COR-L47 (cell line): ENCODE results near the gene WASHC3.
"Not testable (repeated sequence)": the region's sequence is repeated elsewhere in the genome, so short reads cannot be mapped to it uniquely, and the experiment has no call there.

ENCODE experiments used
- DNase-seq: peaks from one replicate; lab custom pipeline; 2025; lab: John Stamatoyannopoulos, UW

The WASHC3 gene

GRCh38 chr12:102061560-102062418 is at the start of gene WASHC3:
TSS of gene WASHC3 (minus strand) at chr12:102061991. CDS start at chr12:102061962, 29 bp downstream.
- peak; percentile 90 for DNase-seq

DNA sequence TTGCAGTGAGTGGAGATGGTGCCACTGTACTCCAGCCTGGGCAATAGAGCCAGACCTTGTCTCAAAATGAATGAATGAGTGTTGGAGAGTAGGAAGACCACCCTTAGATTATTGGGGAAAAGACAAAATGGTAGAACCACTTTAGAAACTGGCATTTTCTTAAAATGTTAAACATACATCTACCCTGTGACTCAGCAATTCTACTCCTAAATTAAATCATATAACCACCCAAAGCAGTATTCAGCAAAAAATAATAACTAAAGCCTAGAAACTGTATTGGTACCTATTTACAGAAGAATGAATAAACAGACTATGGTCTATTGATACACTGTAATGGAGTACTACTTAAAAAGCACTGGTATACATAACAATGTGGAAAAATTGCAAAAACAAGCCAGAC is 49.0 kb upstream of the WASHC3 start:
- no peak for DNase-seq

- no peak for DNase-seq
Measured at GRCh38 chr12:102107970-102108369, 46.2 kb upstream of the WASHC3 start.

- DNase-seq: no peak
Measured at GRCh38 chr12:102106905-102107304, 45.1 kb upstream of the WASHC3 start.

GRCh38 chr12:102096855-102097254 is 35.1 kb upstream of the WASHC3 start:
- no peak for DNase-seq

- peak; percentile 16 for DNase-seq
Measured at GRCh38 chr12:102095677-102096263, 34.0 kb upstream of the WASHC3 start.

DNA sequence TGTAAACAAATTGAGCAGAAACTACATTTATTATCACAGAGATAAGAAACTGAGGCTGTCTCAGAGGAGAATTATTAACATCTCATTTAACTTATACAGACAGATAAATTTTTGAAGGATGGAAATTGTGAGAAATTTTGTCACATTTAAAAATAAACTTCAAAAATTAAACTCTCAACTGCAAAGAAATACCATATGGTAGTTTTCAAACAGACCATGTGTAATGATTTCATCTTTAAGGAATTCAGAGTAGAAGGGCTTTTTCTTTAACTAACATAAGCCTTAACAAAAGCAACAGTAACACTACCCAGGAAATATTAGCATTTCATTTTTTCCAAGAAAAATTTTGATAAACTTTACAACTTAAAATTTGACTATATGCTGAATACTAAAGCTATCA is 31.5 kb upstream of the WASHC3 start:
- DNase-seq: no peak

- not testable (repeated sequence) for DNase-seq
Measured at GRCh38 chr12:102089228-102089835, 27.5 kb upstream of the WASHC3 start.

DNA sequence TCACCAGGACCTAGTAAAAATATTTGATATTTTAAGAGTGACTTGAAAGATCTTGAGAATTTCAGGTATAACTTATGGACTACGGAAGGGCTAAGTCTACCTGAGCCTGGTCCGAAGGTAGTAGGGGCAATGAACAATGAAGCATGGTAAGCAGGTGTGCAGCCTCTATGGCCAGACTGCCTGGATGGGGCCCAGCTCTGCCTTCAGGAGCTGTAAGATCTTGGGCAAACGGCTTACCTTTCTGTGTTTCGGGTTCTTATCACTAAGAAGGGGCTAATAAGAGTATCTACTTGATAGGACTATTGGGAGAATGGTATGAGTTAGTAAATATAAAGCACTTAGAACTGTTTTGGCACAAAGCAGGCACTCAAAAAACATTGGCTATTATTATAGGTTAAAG is 19.1 kb upstream of the WASHC3 start:
- no peak for DNase-seq

GRCh38 chr12:102072092-102072491 is 10.3 kb upstream of the WASHC3 start:
- not testable (repeated sequence) for DNase-seq

DNA sequence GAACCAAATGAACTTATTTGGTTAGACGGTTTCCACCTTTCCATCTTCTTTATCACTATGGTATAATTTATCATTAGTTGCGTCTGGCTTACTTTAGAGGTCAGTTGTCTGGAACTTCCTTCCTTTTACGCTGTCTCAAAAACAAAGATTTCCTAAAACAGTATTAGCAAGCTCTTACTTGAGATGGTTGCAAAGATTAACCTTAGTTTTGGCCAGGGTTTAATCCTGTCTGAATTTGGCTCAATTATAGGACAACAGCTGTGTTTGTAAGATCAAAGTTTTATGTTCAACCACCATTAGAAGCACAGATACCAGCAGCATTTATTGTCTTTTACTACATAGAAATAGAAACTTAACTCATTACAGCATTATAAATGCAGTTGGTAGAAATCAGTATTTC is 7.9 kb upstream of the WASHC3 start:
- no peak for DNase-seq

DNA sequence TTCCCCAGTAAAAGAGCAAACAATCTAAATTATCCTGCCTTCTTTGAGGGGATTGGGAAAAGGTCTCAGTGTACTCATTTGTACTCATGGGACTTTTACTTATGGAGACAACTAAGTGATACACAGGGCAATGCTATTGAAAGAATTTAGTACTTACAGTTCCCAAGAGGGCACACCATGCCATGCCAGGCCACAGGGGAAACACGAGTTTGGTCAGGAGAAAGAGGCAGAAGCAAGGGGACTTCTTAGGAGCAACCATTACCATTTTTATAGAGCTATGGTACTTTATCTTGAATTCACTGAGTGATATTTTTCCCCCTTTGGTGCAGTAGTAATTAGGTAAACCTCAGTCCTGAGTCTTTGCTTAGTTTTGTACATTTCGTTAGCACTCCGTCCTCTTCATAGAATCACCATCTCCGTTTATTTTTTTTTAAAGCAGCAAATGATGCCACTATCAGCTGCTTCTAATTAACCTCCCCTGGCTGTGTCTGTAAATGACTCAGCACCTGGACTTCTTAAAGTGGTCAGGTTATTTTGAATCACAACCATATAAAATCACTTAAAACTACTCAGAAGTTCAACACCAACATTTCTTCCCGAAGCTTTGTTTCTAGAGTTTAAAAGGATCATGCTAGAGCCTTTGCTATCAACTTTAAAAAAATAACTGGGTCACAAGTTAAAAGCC is 5.9 kb upstream of the WASHC3 start:
- no peak for DNase-seq

- no peak for DNase-seq
Measured at GRCh38 chr12:102064476-102064875, 2.7 kb upstream of the WASHC3 start.

DNA sequence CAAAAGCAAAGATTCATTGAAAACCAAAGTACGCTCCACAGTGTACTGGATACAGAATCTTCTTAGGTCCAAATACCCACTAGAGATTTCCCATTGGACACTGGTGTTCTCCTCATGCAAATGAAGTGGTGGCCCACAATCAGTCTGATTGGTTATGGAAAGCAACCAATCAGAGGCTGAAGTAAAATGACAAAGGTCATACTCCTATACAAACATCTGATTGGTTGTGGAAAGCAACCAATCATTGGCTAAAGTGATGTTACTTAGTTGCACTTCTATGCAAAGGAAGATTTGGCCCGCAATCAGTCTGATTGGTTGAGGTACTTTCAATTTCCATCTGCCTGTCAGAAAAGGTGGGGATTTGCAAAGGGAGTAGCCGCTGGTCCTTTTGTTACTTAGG is 1.3 kb upstream of the WASHC3 start:
- no peak for DNase-seq

DNA sequence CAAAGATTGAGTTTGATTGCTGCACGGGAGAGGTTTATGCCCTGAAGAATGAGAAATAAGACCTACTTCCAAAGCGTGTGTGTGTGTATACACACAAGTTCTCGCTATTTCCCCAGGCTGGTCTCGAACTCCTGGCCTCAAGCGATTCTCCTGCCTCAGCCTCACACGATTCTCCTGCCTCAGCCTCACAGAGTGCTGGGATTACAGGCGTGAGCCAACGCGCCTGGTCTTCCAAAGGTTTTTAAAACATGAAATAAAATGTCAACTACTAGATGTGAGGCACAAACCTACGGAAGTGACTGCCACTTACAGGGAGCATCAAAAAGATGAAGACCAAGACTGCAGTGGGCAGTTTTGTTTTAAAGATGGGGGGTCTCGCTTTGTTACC is 622 bp upstream of the WASHC3 start:
- no peak for DNase-seq

- no peak for DNase-seq
Measured at GRCh38 chr12:102061096-102061559, 663 bp downstream of the WASHC3 start.

DNA sequence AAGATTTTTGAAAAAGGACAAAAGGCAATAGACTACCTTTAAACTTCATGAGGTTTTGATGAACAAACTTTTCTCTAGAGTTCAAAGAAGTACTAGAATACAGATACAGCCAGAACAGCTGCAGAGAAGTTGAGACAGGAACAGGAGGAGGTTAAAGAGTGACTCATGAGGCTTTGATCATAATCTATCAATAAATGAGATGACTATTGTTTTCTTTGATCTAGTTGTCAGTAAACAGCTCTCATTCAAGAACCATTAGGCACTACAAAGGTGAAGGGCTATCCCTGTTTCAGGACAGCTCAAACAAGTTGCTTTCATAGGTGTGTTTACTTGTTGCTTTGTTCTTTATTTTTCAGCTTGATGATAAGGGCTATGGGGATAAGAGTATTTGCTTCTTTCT is 2.4 kb downstream of the WASHC3 start:
- no peak for DNase-seq

DNA sequence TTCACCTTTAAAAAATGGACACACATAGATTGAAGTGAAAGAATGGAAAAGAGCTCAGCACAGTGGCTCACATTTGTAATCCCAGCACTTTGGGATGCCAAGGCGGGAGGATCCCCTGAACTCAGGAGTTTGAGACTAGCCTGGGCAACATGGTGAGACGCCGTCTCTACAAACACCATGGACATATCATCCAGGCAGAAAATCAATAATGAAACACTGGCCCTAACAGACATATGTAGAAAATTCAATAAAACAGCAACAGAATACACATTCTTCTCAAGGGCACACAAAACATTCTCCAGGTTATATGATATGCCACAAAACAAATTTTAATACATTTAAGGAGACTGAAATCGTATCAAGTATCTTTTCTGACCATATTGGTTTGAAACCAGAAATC is 7.4 kb downstream of the WASHC3 start:
- DNase-seq: no peak

GRCh38 chr12:102053062-102053349 is 8.8 kb downstream of the WASHC3 start:
- DNase-seq: no peak

- no peak for DNase-seq
Measured at GRCh38 chr12:102052192-102053061, 9.4 kb downstream of the WASHC3 start.

DNA sequence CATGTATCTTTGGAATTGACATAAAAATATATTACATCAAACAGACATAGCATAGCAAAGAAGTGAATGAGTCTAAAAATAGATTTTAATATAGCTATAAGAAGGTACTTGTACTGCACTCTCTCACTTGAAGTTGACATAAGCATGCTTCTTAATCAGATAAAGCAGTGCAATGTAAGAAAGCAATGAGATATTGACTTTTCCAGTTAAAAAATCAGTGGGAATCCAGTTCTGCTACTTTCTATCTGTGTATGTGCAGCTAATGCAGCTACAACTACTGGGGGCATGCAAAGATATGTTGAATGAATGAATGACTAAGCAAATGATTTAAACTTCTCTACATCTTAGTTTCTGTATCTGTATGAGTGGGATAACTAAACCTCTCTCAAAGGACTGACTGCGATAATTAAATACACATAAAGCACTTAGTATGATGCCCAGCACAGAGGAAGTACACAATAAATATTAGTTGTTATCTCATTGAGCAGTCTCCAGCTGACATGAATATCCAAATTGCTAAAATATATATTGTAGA is 10.3 kb downstream of the WASHC3 start:
- DNase-seq: no peak
